NCI-H2171 (cell line): ENCODE measurements around the gene HCAR2.
"Not testable (repeated sequence)": the region's sequence is repeated elsewhere in the genome, so short reads cannot be mapped to it uniquely, and the experiment has no call there.

Experiments used
- DNase-seq: peaks from one replicate; lab custom pipeline; 2025; lab: John Stamatoyannopoulos, UW

Gene HCAR2

GRCh38 chr12:122702890-122703611 lies at the start of gene HCAR2:
Gene HCAR2 (minus strand): TSS chr12:122703357. CDS start chr12:122703283, 74 bp downstream.
- DNase-seq, result peak; percentile 87

GRCh38 chr12:122752464-122753318 lies 49.5 kb upstream of the HCAR2 start, which contains the start of gene DENR:
Gene DENR (plus strand): TSS chr12:122752824. CDS start chr12:122753702, 878 bp downstream.
- DNase-seq, result peak; percentile 98

- DNase-seq, result not testable (repeated sequence)
These were observed 47.8 kb upstream of the HCAR2 start for GRCh38 chr12:122750781-122751515.

GRCh38 chr12:122749569-122750332 lies 46.6 kb upstream of the HCAR2 start:
- peak; percentile 23 for DNase-seq

GRCh38 chr12:122747224-122748135 lies 44.3 kb upstream of the HCAR2 start:
- DNase-seq, result no peak

- no peak for DNase-seq
These were observed 40.9 kb upstream of the HCAR2 start for GRCh38 chr12:122743895-122744525.

GRCh38 chr12:122740351-122740750 lies 37.2 kb upstream of the HCAR2 start:
- no peak for DNase-seq

- no peak for DNase-seq
These were observed 35.4 kb upstream of the HCAR2 start for GRCh38 chr12:122738571-122738970.

- no peak for DNase-seq
These were observed 29.5 kb upstream of the HCAR2 start for GRCh38 chr12:122732611-122733010.

GRCh38 chr12:122732170-122732569 lies 29.0 kb upstream of the HCAR2 start:
- no peak for DNase-seq

- no peak for DNase-seq
These were observed 27.3 kb upstream of the HCAR2 start, which contains the start of gene HCAR1 for GRCh38 chr12:122730215-122731014. Gene HCAR1 (minus strand): TSS chr12:122730844. CDS start chr12:122730339, 505 bp downstream.

- DNase-seq, result no peak
These were observed 26.5 kb upstream of the HCAR2 start for GRCh38 chr12:122729583-122730214.

GRCh38 chr12:122726080-122726558 lies 23.0 kb upstream of the HCAR2 start:
- no peak for DNase-seq

- DNase-seq, result no peak
These were observed 22.4 kb upstream of the HCAR2 start for GRCh38 chr12:122725452-122726079.

GRCh38 chr12:122724641-122725243 lies 21.6 kb upstream of the HCAR2 start:
- DNase-seq, result no peak

- DNase-seq, result no peak
These were observed 19.2 kb upstream of the HCAR2 start for GRCh38 chr12:122722387-122722786.

- DNase-seq, result no peak
These were observed 17.9 kb upstream of the HCAR2 start for GRCh38 chr12:122721057-122721545.
